OCI-LY1 (cell line): ENCODE results near the gene ELFN2.

Experiments used
- H2AFZ ChIP-seq: fragments of 200-600 bp; sonication (generic), shearing (Covaris generic); 2 replicates; pipeline ENCODE4 v1.6.0; 2014; ENCODE audit warnings: antibody characterized with exemption, mild to moderate bottlenecking, low read length
- H3F3A ChIP-seq: fragments of 200-600 bp; sonication (generic), shearing (Covaris generic); 2 replicates; pipeline ENCODE4 v1.6.0; 2014; ENCODE audit warnings: mild to moderate bottlenecking, antibody characterized with exemption, low read length, moderate library complexity; ENCODE audit not compliant: insufficient read depth
- H3K27ac ChIP-seq: fragments of 200-600 bp; sonication (generic); 2 replicates; pipeline ENCODE4 v1.5.1; 2014; ENCODE audit warnings: low read length, mixed run types, mild to moderate bottlenecking, low read depth; ENCODE audit not compliant: poor library complexity, severe bottlenecking
- H3K27me3 ChIP-seq: fragments of 200-600 bp; sonication (generic); 2 replicates; pipeline ENCODE4 v1.6.0; 2014; ENCODE audit warnings: antibody characterized with exemption, mild to moderate bottlenecking, low read length, moderate library complexity; ENCODE audit not compliant: insufficient read depth
- H3K36me3 ChIP-seq: fragments of 200-600 bp; sonication (generic); 2 replicates; pipeline ENCODE4 v1.6.1; 2014; ENCODE audit warnings: mild to moderate bottlenecking, antibody characterized with exemption, low read length, moderate library complexity, mixed read lengths; ENCODE audit not compliant: insufficient read depth
- H3K4me1 ChIP-seq: fragments of 200-600 bp; sonication (generic); 2 replicates; pipeline ENCODE4 v1.5.1; 2014; ENCODE audit warnings: mild to moderate bottlenecking, low read length, moderate library complexity; ENCODE audit not compliant: insufficient read depth, severe bottlenecking
- H3K4me2 ChIP-seq: fragments of 200-600 bp; sonication (generic), shearing (Covaris generic); 2 replicates; pipeline ENCODE4 v1.6.1; 2014; ENCODE audit warnings: low read length
- H3K4me3 ChIP-seq: fragments of 200-600 bp; sonication (generic); 2 replicates; pipeline ENCODE4 v1.5.1; 2014; ENCODE audit warnings: low read length, low read depth, mild to moderate bottlenecking, mixed read lengths; ENCODE audit not compliant: poor library complexity, severe bottlenecking
- H3K79me2 ChIP-seq: fragments of 200-600 bp; shearing (Covaris generic); 2 replicates; pipeline ENCODE4 v1.6.1; 2016; ENCODE audit warnings: mixed run types, low read length, mixed read lengths; ENCODE audit not compliant: insufficient read depth
- H3K9ac ChIP-seq: fragments of 200-600 bp; sonication (generic), shearing (Covaris generic); 2 replicates; pipeline ENCODE4 v1.6.1; 2014; ENCODE audit warnings: mild to moderate bottlenecking, low read length, mixed read lengths
- H3K9me2 ChIP-seq: fragments of 200-600 bp; sonication (generic), shearing (Covaris generic); 2 replicates; pipeline ENCODE4 v1.6.1; 2014; ENCODE audit warnings: low read depth, mild to moderate bottlenecking, low read length, mixed read lengths
- H3K9me3 ChIP-seq: fragments of 200-600 bp; shearing (Covaris generic); 2 replicates; pipeline ENCODE4 v1.6.1; 2014; ENCODE audit warnings: low read length, mixed read lengths
- H4K20me1 ChIP-seq: fragments of 200-600 bp; sonication (generic), shearing (Covaris generic); 2 replicates; pipeline ENCODE4 v1.6.0; 2016; ENCODE audit warnings: mild to moderate bottlenecking, low read length; ENCODE audit not compliant: insufficient read depth
- CTCF ChIP-seq: fragments of 200-600 bp; sonication (generic), shearing (Covaris generic); IDR thresholded peaks from 2 replicates; pipeline ENCODE4 v1.5.1; 2017; ENCODE audit warnings: mild to moderate bottlenecking, antibody characterized with exemption, low read length, moderate library complexity, mixed read lengths
- EZH2 ChIP-seq: fragments of 200-600 bp; sonication (generic), shearing (Covaris generic); IDR thresholded peaks from 2 replicates; pipeline ENCODE4 v1.8.0; 2017; ENCODE audit warnings: borderline replicate concordance, mixed run types, mild to moderate bottlenecking, antibody characterized with exemption, low read length, moderate library complexity, mixed read lengths

The ELFN2 gene

GRCh38 chr22:37334859-37335805 lies 92.1 kb downstream of the ELFN2 start:
- TF ChIP-seq CTCF: no peak
- TF ChIP-seq EZH2: no peak
- peaks cover 19% of the 10 kb centered on the region; the same call in 1 of the 2 replicates for H3K27me3 ChIP-seq
- no peaks in the 10 kb centered on the region for H3K79me2 ChIP-seq
- no peaks in the 10 kb centered on the region for H3K9me2 ChIP-seq
- no peak overlapping the region for H3K4me3 ChIP-seq
- no peaks in the 10 kb centered on the region for H3F3A ChIP-seq
- H3K4me1 ChIP-seq: no peaks in the 10 kb centered on the region
- no peaks in the 10 kb centered on the region for H4K20me1 ChIP-seq
- H2AFZ ChIP-seq: no peak overlapping the region
- H3K4me2 ChIP-seq: no peak overlapping the region
- H3K9me3 ChIP-seq: no peaks in the 10 kb centered on the region
- H3K27ac ChIP-seq: no peak overlapping the region
- no peak overlapping the region for H3K9ac ChIP-seq
- no peaks in the 10 kb centered on the region for H3K36me3 ChIP-seq

GRCh38 chr22:37334461-37334858 lies 92.8 kb downstream of the ELFN2 start:
- H3F3A ChIP-seq: no peaks in the 10 kb centered on the region
- H3K9me2 ChIP-seq: no peaks in the 10 kb centered on the region
- H3K27me3 ChIP-seq: peaks cover 19% of the 10 kb centered on the region; the same call in 1 of the 2 replicates
- no peaks in the 10 kb centered on the region for H3K9me3 ChIP-seq
- no peak overlapping the region for H3K4me2 ChIP-seq
- no peaks in the 10 kb centered on the region for H4K20me1 ChIP-seq
- no peak overlapping the region for H3K4me3 ChIP-seq
- H3K79me2 ChIP-seq: no peaks in the 10 kb centered on the region
- H3K36me3 ChIP-seq: no peaks in the 10 kb centered on the region
- H2AFZ ChIP-seq: no peak overlapping the region
- H3K4me1 ChIP-seq: no peaks in the 10 kb centered on the region
- H3K9ac ChIP-seq: no peak overlapping the region
- H3K27ac ChIP-seq: no peak overlapping the region
- TF ChIP-seq CTCF (no peak), EZH2 (no peak)

- H3F3A ChIP-seq: no peaks in the 10 kb centered on the region
- no peak overlapping the region for H3K27ac ChIP-seq
- no peaks in the 10 kb centered on the region for H4K20me1 ChIP-seq
- no peaks in the 10 kb centered on the region for H3K79me2 ChIP-seq
- no peaks in the 10 kb centered on the region for H3K9me2 ChIP-seq
- H3K4me2 ChIP-seq: no peak overlapping the region
- H3K9ac ChIP-seq: no peak overlapping the region
- H3K4me3 ChIP-seq: no peak overlapping the region
- TF ChIP-seq EZH2 (no peak), CTCF (no peak)
- no peaks in the 10 kb centered on the region for H3K9me3 ChIP-seq
- no peaks in the 10 kb centered on the region for H3K36me3 ChIP-seq
- no peak overlapping the region for H2AFZ ChIP-seq
- H3K27me3 ChIP-seq: peaks cover 19% of the 10 kb centered on the region; the same call in 1 of the 2 replicates
- H3K4me1 ChIP-seq: no peaks in the 10 kb centered on the region
Observed at GRCh38 chr22:37333724-37334460, 93.4 kb downstream of the ELFN2 start.
